Mesenchymal stem cell (in vitro differentiated cells and primary cell): ENCODE measurements around the gene TSC22D4.

ENCODE experiments used
- DNase-seq: peaks from one replicate; pipeline ENCODE4 v3.0.0-alpha.2; 2013
- H2AFZ ChIP-seq: one replicate; pipeline ENCODE4 v1.6.1; 2013; ENCODE audit warnings: low read depth, mild to moderate bottlenecking, control low read depth, inconsistent platforms, low read length, moderate library complexity
- H2AK5ac ChIP-seq: 2 replicates; pipeline ENCODE4 v1.6.1; 2013; ENCODE audit warnings: low read length, moderate library complexity, mild to moderate bottlenecking, inconsistent platforms; ENCODE audit not compliant: severe bottlenecking
- H2BK120ac ChIP-seq: one replicate; pipeline ENCODE4 v1.6.1; 2013; ENCODE audit warnings: low read depth, mild to moderate bottlenecking, inconsistent platforms, low read length, moderate library complexity
- H2BK12ac ChIP-seq, 2 experiments: one replicate each; pipeline ENCODE4 v1.6.1; 2013; ENCODE audit warnings: inconsistent platforms in 2 of 2, low read length in 2 of 2, mild to moderate bottlenecking in 2 of 2, moderate library complexity in 2 of 2, control low read depth in 1 of 2
- H2BK15ac ChIP-seq: one replicate; pipeline ENCODE4 v1.6.1; 2013; ENCODE audit warnings: mild to moderate bottlenecking, low read depth, inconsistent platforms; ENCODE audit not compliant: poor library complexity, severe bottlenecking
- H2BK5ac ChIP-seq: 2 replicates; pipeline ENCODE4 v1.6.1; 2013; ENCODE audit warnings: low read depth, mild to moderate bottlenecking, low read length, control low read depth, inconsistent platforms; ENCODE audit not compliant: poor library complexity, severe bottlenecking
- H3K14ac ChIP-seq, 2 experiments: one replicate each; pipeline ENCODE4 v1.6.1; 2013; ENCODE audit warnings: inconsistent platforms in 2 of 2, low read length in 2 of 2, control low read depth in 1 of 2, mild to moderate bottlenecking in 1 of 2, moderate library complexity in 1 of 2
- H3K18ac ChIP-seq, 2 experiments: one replicate each; pipeline ENCODE4 v1.6.1; 2013; ENCODE audit warnings: inconsistent platforms in 2 of 2, low read length in 2 of 2, control low read depth in 1 of 2, low read depth in 1 of 2, mild to moderate bottlenecking in 1 of 2
- H3K23ac ChIP-seq, 2 experiments: one replicate each; pipeline ENCODE4 v1.6.1; 2013; ENCODE audit warnings: inconsistent platforms in 2 of 2, low read length in 2 of 2, mild to moderate bottlenecking in 2 of 2, moderate library complexity in 2 of 2, control low read depth in 1 of 2
- H3K27ac ChIP-seq: 2 replicates; pipeline ENCODE4 v1.5.1; 2013; ENCODE audit warnings: mild to moderate bottlenecking, moderate library complexity, low read length, control low read depth, inconsistent platforms; ENCODE audit not compliant: poor library complexity, severe bottlenecking
- H3K27me3 ChIP-seq, 2 experiments: 2 replicates each; pipeline versions ENCODE4 v1.6.1 to v1.7.0; 2013; ENCODE audit warnings: low read length in 2 of 2, mild to moderate bottlenecking in 2 of 2, moderate library complexity in 2 of 2, control low read depth in 1 of 2, inconsistent platforms in 1 of 2; ENCODE audit not compliant: control insufficient read depth in 1 of 2, insufficient read depth in 1 of 2
- H3K36me3 ChIP-seq, 2 experiments: 2 replicates each; pipeline versions ENCODE4 v1.6.1 to v1.7.0; 2013; ENCODE audit warnings: low read length in 2 of 2, control low read depth in 1 of 2, inconsistent platforms in 1 of 2, low read depth in 1 of 2, mild to moderate bottlenecking in 1 of 2; ENCODE audit not compliant: insufficient read depth in 2 of 2, control insufficient read depth in 1 of 2
- H3K4ac ChIP-seq, 2 experiments: one replicate each; pipeline ENCODE4 v1.6.1; 2013; ENCODE audit warnings: inconsistent platforms in 2 of 2, low read length in 2 of 2, mild to moderate bottlenecking in 2 of 2, moderate library complexity in 2 of 2, control low read depth in 1 of 2, low read depth in 1 of 2
- H3K4me1 ChIP-seq: 2 replicates; pipeline ENCODE4 v1.6.1; 2013; ENCODE audit warnings: low read depth, low read length, control low read depth; ENCODE audit not compliant: control insufficient read depth, insufficient read depth
- H3K4me2 ChIP-seq: 2 replicates; pipeline ENCODE4 v1.6.1; 2013; ENCODE audit warnings: low read length, mild to moderate bottlenecking, inconsistent platforms; ENCODE audit not compliant: poor library complexity, severe bottlenecking
- H3K4me3 ChIP-seq, 2 experiments: 2 replicates each; pipeline versions ENCODE4 v1.5.1 to v1.7.0; 2013; ENCODE audit warnings: low read length in 2 of 2, mild to moderate bottlenecking in 2 of 2, control low read depth in 1 of 2, low read depth in 1 of 2; ENCODE audit not compliant: insufficient read depth in 1 of 2
- H3K79me1 ChIP-seq: replicated peaks from 2 replicates; pipeline ENCODE4 v1.6.1; 2013; ENCODE audit warnings: mild to moderate bottlenecking, control low read depth, low read length, inconsistent platforms; ENCODE audit not compliant: poor library complexity, severe bottlenecking
- H3K9ac ChIP-seq: 2 replicates; pipeline ENCODE4 v1.7.0; 2013; ENCODE audit warnings: mild to moderate bottlenecking, low read length, moderate library complexity
- H3K9me3 ChIP-seq: 2 replicates; pipeline ENCODE4 v1.7.0; 2013; ENCODE audit warnings: mild to moderate bottlenecking, low read length; ENCODE audit not compliant: control insufficient read depth
- H4K8ac ChIP-seq: one replicate; pipeline ENCODE4 v1.6.1; 2013; ENCODE audit warnings: inconsistent platforms, mild to moderate bottlenecking, low read length, moderate library complexity
- H4K91ac ChIP-seq: one replicate; pipeline ENCODE4 v1.6.1; 2013; ENCODE audit warnings: mild to moderate bottlenecking, low read length, inconsistent platforms
- WGBS: methylation state at CpG from one replicate; pipeline ENCODE4 v1.1.7; 2013; ENCODE audit warnings: mixed read lengths; 5-methylcytosine and 5-hydroxymethylcytosine counted together

Gene TSC22D4

GRCh38 chr7:100484673-100485045 is 5.6 kb upstream of the TSC22D4 start:
- peaks cover 0 to 5% of the 10 kb centered on the region in 2 experiments for H3K36me3 ChIP-seq
- DNase-seq: no peak
- no peak overlapping the region for H2AK5ac ChIP-seq
- H2BK120ac ChIP-seq: no peak overlapping the region
- peak overlapping the region in 1 of 2 experiments; percentile 84 for H3K4me3 ChIP-seq
- H3K4me2 ChIP-seq: no peak overlapping the region
- no peak overlapping the region for H3K23ac ChIP-seq
- peaks cover 20% of the 10 kb centered on the region for H3K4me1 ChIP-seq
- no peaks in the 10 kb centered on the region for H3K27me3 ChIP-seq
- H3K18ac ChIP-seq: peak overlapping the region in 1 of 2 experiments; percentile 21
- H3K27ac ChIP-seq: no peak overlapping the region
- no peak overlapping the region for H4K8ac ChIP-seq
- no peak overlapping the region for H3K14ac ChIP-seq
- peak overlapping the region; percentile 47 for H2AFZ ChIP-seq
- WGBS: 81% methylated on average over 6 of the region's 6 CpGs
- H2BK12ac ChIP-seq: peak overlapping the region in 1 of 2 experiments; percentile 90
- H3K9ac ChIP-seq: peak overlapping the region; percentile 75
- H2BK15ac ChIP-seq: no peak overlapping the region
- H4K91ac ChIP-seq: no peak overlapping the region
- H3K9me3 ChIP-seq: no peaks in the 10 kb centered on the region
- no peaks in the 10 kb centered on the region for H3K79me1 ChIP-seq
- no peak overlapping the region for H2BK5ac ChIP-seq
- peak overlapping the region in 1 of 2 experiments; percentile 43 for H3K4ac ChIP-seq

- peak within 1 kb of the TSS; percentile 75 for H2BK15ac ChIP-seq
- no peaks in the 10 kb centered on the region for H3K9me3 ChIP-seq
- no peaks in the 10 kb centered on the region for H3K36me3 ChIP-seq
- peak within 1 kb of the TSS; percentile 78 for H3K9ac ChIP-seq
- peak within 1 kb of the TSS; percentile 89 for H2AFZ ChIP-seq
- H2BK120ac ChIP-seq: peak within 1 kb of the TSS; percentile 58
- H3K23ac ChIP-seq: peak within 1 kb of the TSS in 1 of 2 experiments; percentile 24
- no peak within 1 kb of the TSS for H2BK5ac ChIP-seq
- peak within 1 kb of the TSS in 1 of 2 experiments; percentile 79 for H3K14ac ChIP-seq
- peak within 1 kb of the TSS; percentile 77 to 84 for H3K4me3 ChIP-seq
- H4K91ac ChIP-seq: peak within 1 kb of the TSS; percentile 12
- H3K4ac ChIP-seq: peak within 1 kb of the TSS in 1 of 2 experiments; percentile 60
- peak within 1 kb of the TSS; percentile 66 to 79 for H3K18ac ChIP-seq
- DNase-seq: peak; percentile 60
- no peaks in the 10 kb centered on the region for H3K27me3 ChIP-seq
- 31% methylated on average over 17 of the region's 45 CpGs for WGBS
- no peak within 1 kb of the TSS for H3K27ac ChIP-seq
- peak within 1 kb of the TSS; percentile 82 for H4K8ac ChIP-seq
- H3K79me1 ChIP-seq: no peaks in the 10 kb centered on the region
- H3K4me2 ChIP-seq: peak within 1 kb of the TSS; percentile 93
- peak within 1 kb of the TSS; percentile 9 to 90 for H2BK12ac ChIP-seq
- H3K4me1 ChIP-seq: peaks cover 18% of the 10 kb centered on the region
- peak within 1 kb of the TSS; percentile 16 for H2AK5ac ChIP-seq
These were observed 5.0 kb upstream of the TSC22D4 start, which contains the start of gene NYAP1 for GRCh38 chr7:100483722-100484672. NYAP1 (plus strand) TSS chr7:100483927; CDS start chr7:100485312, 1,385 bp downstream.

- under 1% methylated on average over 43 of the region's 79 CpGs for WGBS
- Histone ChIP-seq H3K79me1 (no peaks in the 10 kb centered on the region), H2AK5ac (no peak overlapping the region), H3K9ac (peak overlapping the region; percentile 78), H2AFZ (peak overlapping the region; percentile 87), H3K36me3 (no peaks in the 10 kb centered on the region), H3K4ac (peak overlapping the region in 1 of 2 experiments; percentile 43), H3K14ac (peak overlapping the region in 1 of 2 experiments; percentile 50), H3K23ac (peak overlapping the region in 1 of 2 experiments; percentile 24), H2BK15ac (no peak overlapping the region), H3K27me3 (no peaks in the 10 kb centered on the region), H3K4me1 (peaks cover 18% of the 10 kb centered on the region), H3K9me3 (no peaks in the 10 kb centered on the region), H4K8ac (peak overlapping the region; percentile 82), H2BK5ac (no peak overlapping the region), H2BK120ac (peak overlapping the region; percentile 58), H3K18ac (peak overlapping the region; percentile 66 to 79), H3K4me2 (peak overlapping the region; percentile 93), H3K4me3 (peak overlapping the region; percentile 77 to 79), H2BK12ac (peak overlapping the region in 1 of 2 experiments; percentile 55), H4K91ac (peak overlapping the region; percentile 12), H3K27ac (no peak overlapping the region)
- peak; percentile 46 for DNase-seq
These were observed 4.2 kb upstream of the TSC22D4 start for GRCh38 chr7:100483090-100483721.

GRCh38 chr7:100482728-100483089 is 3.7 kb upstream of the TSC22D4 start:
- Histone ChIP-seq H3K23ac (no peak overlapping the region), H3K4me3 (peak overlapping the region; percentile 77 to 79), H3K14ac (peak overlapping the region in 1 of 2 experiments; percentile 50), H2BK120ac (no peak overlapping the region), H3K4ac (no peak overlapping the region), H2BK15ac (no peak overlapping the region), H3K18ac (peak overlapping the region in 1 of 2 experiments; percentile 79), H3K27me3 (no peaks in the 10 kb centered on the region), H3K4me1 (peaks cover 18% of the 10 kb centered on the region), H3K9me3 (no peaks in the 10 kb centered on the region), H3K27ac (no peak overlapping the region), H4K91ac (no peak overlapping the region), H3K4me2 (peak overlapping the region; percentile 93), H4K8ac (peak overlapping the region; percentile 82), H3K79me1 (no peaks in the 10 kb centered on the region), H2AFZ (peak overlapping the region; percentile 87), H3K36me3 (no peaks in the 10 kb centered on the region), H3K9ac (peak overlapping the region; percentile 78), H2AK5ac (peak overlapping the region; percentile 4), H2BK12ac (no peak overlapping the region), H2BK5ac (no peak overlapping the region)
- 71% methylated on average over 14 of the region's 14 CpGs for WGBS
- no peak for DNase-seq
